NCI-H748 treated with DMSO at 0.1 percent for 48 hours (cell line): ENCODE results near the gene UNC79.

ENCODE experiments used
- DNase-seq: peaks from one replicate; lab custom pipeline; 2025; lab: John Stamatoyannopoulos, UW

The UNC79 gene

GRCh38 chr14:93663317-93663716 lies 232.6 kb downstream of the UNC79 start:
- no peak for DNase-seq

DNA sequence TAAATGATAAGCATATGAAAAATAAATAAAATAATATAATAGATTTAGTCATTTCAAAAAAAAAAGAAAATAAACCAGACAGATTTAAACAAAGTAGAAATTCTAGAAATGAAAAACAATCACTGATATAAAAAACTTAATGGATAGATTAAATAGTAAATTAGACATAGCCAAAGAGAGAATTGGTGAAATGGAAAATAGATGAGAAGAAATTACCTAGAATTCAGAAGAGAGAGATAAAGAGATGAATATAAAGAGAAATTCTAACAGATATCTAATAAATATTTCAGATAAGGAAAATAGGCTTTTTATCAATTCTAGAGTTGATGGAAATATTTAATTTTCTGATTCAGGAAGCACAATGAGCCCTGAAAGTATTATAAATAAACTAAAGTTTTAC lies 234.4 kb downstream of the UNC79 start:
- no peak for DNase-seq

DNA sequence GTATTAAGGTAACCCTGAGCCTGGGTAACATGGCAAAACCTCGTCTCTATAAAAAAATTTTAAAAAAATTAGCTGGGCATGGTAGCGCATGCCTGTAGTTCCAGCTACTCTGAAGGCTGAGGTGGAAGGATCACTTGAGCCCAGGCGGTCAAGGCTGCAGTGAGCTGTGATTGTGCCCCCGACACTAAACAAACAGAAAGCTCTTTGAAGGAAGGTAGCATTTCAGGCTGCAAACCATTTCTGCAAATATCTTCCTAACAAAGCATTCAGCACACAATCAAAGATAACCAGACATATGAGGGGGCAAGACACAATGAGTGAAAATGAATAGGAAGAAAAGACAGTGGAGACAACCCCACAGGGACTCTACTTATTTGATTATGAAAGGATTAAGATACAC lies 238.9 kb downstream of the UNC79 start:
- no peak for DNase-seq

DNA sequence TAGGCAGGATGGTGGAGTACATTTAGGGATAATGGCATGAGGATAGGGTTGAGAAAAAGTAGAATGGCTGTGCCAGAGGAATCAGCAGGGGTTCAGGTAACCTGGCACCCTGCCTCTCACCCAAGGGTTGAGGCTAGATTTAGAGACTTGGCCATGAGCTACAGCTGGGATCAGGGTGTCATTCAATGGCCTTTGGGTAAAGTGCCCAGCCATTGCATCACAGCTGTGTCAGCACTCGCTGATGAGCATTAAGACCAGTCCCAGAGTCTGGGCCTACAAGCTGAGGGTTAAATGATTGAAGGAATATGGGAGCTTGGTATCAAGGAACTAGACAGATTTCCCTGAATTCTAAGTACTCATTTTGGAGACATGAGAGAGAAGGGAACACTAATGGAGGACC lies 243.6 kb downstream of the UNC79 start:
- no peak for DNase-seq

GRCh38 chr14:93675651-93676050 lies 244.9 kb downstream of the UNC79 start:
- DNase-seq: no peak

GRCh38 chr14:93676416-93676958 lies 245.7 kb downstream of the UNC79 start:
- no peak for DNase-seq

DNA sequence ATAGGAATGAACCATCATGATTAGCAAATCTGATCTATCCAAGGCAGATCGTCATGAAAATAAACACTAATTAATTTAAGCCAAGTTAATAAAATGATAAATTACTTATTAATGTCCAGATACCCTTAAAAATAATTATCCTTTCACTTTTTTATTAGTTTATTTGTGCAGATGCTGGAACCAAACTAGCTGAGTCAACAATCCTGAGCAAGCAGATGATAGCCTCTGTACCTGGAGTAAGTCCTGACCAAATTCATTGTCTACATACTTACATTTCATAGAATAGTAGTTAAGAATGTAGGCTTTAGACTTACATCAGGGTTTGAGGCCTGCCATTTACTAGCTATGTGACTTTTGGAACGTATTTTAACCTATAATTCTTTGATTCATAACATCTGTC lies 251.7 kb downstream of the UNC79 start:
- no peak for DNase-seq

GRCh38 chr14:93683226-93683625 lies 252.5 kb downstream of the UNC79 start:
- DNase-seq: no peak

DNA sequence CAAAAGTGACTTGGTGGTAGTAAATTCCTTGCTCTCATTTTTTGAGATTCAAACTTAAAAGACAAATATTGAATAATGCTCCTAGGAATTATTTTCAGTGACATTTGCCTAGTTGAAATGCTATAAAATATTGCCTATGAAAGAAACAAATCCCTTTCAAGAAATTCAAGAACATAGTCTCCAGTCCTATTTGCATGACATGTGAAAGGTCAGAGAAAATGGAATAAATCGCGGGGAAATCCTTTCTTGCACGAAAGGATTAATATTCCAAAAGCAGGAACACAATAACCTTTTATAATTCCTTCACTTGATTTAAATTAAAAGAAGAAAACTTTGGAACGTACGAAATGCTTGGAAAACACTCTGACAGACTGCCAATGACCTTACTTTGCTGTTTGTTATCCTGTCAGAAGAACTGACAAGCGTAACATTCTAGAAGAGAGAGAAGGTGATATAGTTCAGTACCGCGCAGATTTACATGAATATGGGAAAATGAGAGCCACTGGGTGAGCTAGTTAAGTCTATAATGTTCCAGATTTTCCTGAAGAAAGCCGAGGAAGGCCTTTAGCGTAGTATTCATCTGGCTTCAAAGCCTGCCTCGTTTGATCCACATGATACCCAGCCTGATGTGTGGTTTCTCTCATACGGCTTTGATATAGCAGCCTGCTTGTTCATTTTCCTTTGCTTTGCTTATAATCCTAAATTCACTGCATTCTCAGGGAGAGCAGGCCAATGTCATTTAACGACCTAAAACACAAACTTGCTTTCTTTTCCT lies 254.6 kb downstream of the UNC79 start:
- no peak for DNase-seq

GRCh38 chr14:93686268-93686667 lies 255.5 kb downstream of the UNC79 start:
- DNase-seq: no peak

DNA sequence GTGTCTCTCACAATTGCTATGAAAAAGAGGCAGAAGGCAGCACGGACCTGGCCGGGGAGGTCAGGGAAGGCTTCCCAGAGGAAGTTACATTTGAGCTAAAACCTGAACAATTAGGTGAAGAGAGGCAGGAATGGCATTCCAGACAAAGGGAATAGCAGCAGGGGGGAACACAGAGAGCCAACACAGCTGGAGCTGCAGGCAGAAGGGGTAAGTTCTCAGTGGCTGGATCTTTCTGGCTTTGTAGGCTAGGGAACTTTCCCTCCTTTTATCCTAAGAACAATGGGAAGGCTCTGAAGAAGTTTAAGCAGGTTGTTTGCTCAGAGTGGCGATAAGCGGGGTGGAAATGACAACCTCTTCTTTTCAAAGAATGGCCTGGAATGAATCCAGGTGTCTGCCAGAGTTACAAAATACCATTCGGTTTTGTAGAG lies 257.5 kb downstream of the UNC79 start:
- DNase-seq: no peak

DNA sequence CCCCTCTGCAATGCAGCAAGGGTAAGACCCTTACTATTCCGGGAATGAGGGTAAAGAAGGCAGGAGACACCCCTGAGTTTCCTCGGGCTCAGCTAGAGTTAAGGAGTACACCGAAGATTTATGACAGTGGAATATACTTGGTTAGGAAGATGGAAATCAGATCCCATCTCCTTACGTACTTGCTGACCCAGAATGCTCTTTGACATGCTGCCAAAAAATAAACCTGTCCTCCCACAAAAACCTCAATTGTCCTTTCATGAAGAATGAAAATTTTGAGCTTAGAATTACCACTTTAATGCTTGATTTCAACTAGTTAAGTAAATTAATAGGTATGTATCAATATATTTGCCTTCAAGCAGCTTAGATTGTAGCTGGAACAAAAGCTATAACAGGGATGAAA lies 258.1 kb downstream of the UNC79 start:
- DNase-seq: no peak

GRCh38 chr14:93690146-93690545 lies 259.4 kb downstream of the UNC79 start:
- DNase-seq: no peak

DNA sequence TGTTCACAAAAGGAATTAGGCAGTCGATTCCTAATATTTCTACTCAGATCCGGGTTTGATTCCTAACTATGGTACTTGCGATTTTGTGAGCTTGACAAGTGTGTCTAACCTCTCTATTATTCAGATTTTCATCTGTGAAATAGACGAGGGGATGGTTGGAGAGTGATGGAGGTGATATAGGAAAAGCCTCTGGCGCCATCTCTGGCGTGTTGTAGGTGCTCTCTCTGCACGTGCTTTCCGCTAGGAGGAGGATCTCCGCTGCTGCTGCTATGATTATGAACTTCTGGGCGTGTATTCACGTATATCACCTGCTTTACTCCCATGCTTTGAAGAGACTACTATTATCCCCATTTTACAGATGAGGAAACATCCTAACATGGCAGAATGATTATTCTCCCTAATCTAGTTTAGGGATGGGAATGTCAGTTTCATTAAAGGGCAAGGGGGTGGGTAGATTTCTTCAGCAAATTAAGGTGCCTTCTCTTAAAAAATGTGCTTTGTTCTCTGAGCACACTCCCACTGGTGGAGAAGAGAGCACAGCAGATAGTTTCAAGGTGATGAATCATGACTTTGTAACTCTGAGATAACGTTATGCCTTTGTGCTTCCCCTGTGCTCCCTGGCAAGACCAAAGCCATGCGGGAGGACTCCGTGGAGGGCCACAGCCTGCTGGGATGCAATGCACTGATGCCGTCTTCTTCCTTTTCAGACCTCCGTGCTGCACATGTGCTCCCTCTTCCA lies 260.5 kb downstream of the UNC79 start:
- no peak for DNase-seq

DNA sequence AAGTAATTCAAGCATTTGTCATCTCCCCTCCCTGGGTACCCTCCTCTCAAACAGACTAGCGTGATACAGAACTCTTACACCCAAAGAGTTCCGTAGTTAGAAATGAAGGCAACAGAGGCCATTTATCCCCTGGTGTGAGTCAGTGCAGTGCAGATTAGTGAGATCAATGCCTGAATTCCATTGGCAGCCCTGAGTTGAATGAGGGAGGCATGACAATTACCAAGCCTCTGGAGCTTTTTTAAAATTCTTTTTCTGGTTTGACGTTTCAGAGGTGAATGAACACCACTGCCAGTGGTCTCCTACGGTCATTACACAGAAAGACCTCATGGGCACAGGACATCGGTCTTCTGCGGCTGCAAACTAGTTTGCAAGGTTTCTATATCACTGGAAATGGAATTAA lies 263.2 kb downstream of the UNC79 start:
- no peak for DNase-seq

- DNase-seq: no peak
Observed at GRCh38 chr14:93700928-93701327, 270.2 kb downstream of the UNC79 start.

DNA sequence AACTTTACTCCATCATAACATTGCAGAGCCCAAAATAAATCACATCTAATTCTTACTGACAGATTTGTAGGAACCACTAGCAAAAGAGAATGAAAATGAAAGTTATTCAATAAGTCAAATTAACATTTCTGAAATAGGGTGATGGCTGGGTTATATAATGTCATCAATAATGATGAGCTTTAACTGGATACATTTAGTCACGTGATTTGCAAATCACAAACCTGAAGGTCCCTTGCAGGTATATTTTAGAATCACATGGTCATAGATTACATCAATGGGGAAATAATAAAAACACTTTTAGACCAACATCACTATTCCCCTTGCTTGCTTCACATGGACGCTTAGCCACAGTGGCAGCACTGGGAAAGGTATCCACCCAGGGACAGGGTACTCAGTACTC lies 270.8 kb downstream of the UNC79 start:
- no peak for DNase-seq

GRCh38 chr14:93702946-93703345 lies 272.2 kb downstream of the UNC79 start:
- no peak for DNase-seq

DNA sequence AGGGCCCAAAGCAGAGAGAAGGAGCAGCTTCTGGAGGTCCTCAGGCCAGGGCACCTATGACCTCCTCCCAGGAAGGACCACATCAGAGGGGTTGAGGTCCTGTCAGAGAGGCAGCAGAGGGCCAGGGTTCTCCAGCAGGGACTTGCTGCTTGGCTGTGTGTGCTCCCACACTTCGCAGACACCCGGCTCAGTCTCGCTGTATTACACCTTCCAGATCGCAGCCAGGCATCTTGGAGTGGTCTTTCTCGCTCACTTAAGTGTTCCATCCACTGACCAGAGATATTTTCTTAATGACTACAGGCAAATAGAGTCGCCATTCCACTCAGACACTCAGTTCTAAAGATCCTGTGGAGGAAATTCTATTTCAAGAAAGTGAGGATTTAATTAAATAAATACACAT lies 273.2 kb downstream of the UNC79 start:
- DNase-seq: no peak

- DNase-seq: no peak
Observed at GRCh38 chr14:93705513-93706156, 274.9 kb downstream of the UNC79 start.

- no peak for DNase-seq
Observed at GRCh38 chr14:93706360-93706955, 275.7 kb downstream of the UNC79 start.

- DNase-seq: no peak
Observed at GRCh38 chr14:93707475-93707874, 276.7 kb downstream of the UNC79 start.
